Activated naive CD8-positive, alpha-beta T cell treated with anti-CD3 and anti-CD28 coated beads, Interleukin-2, amount 50 U/mL, for 24 hours (primary cell): ENCODE measurements around the gene SPOUT1.
"Not testable (repeated sequence)": the region's sequence is repeated elsewhere in the genome, so short reads cannot be mapped to it uniquely, and the experiment has no call there.

Experiments
- ATAC-seq: fragments of 150-1000 bp; cut with Tn5 transposase; one replicate; pipeline ENCODE4 v1.10.0; 2021
- DNase-seq: peaks from one replicate; pipeline ENCODE4 v3.0.0; 2021
- H3K27ac Mint-ChIP-seq: one replicate; pipeline ENCODE4 v1.8.0; 2021; ENCODE audit warnings: mild to moderate bottlenecking, mixed read lengths
- H3K27me3 Mint-ChIP-seq: one replicate; pipeline ENCODE4 v1.8.0; 2021; ENCODE audit warnings: mixed read lengths
- H3K36me3 Mint-ChIP-seq: one replicate; pipeline ENCODE4 v1.8.0; 2021; ENCODE audit warnings: low read depth, mixed read lengths
- H3K4me1 Mint-ChIP-seq: one replicate; pipeline ENCODE4 v1.8.0; 2021; ENCODE audit warnings: mixed read lengths
- H3K4me3 Mint-ChIP-seq: one replicate; pipeline ENCODE4 v1.8.0; 2021; ENCODE audit warnings: mild to moderate bottlenecking, moderate library complexity, mixed read lengths
- H3K9me3 Mint-ChIP-seq: one replicate; pipeline ENCODE4 v1.8.0; 2021; ENCODE audit warnings: mixed read lengths

Gene SPOUT1

GRCh38 chr9:128829477-128830251, at the start of gene SPOUT1:
SPOUT1 (minus strand) TSS chr9:128829794; CDS start chr9:128829780, 14 bp downstream.
- Mint-ChIP-seq H3K9me3 (no peaks in the 10 kb centered on the region), H3K27ac (peak within 1 kb of the TSS; percentile 95), H3K36me3 (peaks cover 25% of the 10 kb centered on the region), H3K4me1 (peaks cover 21% of the 10 kb centered on the region), H3K4me3 (peak within 1 kb of the TSS; percentile 98), H3K27me3 (no peaks in the 10 kb centered on the region)
- ATAC-seq (peak; percentile 97), DNase-seq (peak; percentile 95)

GRCh38 chr9:128877852-128878251, 48.3 kb upstream of the SPOUT1 start:
- H3K9me3 Mint-ChIP-seq: no peaks in the 10 kb centered on the region
- H3K4me1 Mint-ChIP-seq: peaks cover 24% of the 10 kb centered on the region
- no peak overlapping the region for H3K4me3 Mint-ChIP-seq
- no peaks in the 10 kb centered on the region for H3K27me3 Mint-ChIP-seq
- H3K27ac Mint-ChIP-seq: no peak overlapping the region
- ATAC-seq (no peak), DNase-seq (no peak)
- no peaks in the 10 kb centered on the region for H3K36me3 Mint-ChIP-seq

GRCh38 chr9:128870941-128871265, 41.3 kb upstream of the SPOUT1 start:
- not testable (repeated sequence) for H3K9me3 Mint-ChIP-seq, DNase-seq, H3K36me3 Mint-ChIP-seq, H3K4me3 Mint-ChIP-seq, H3K27me3 Mint-ChIP-seq, H3K4me1 Mint-ChIP-seq, ATAC-seq, H3K27ac Mint-ChIP-seq

GRCh38 chr9:128870128-128870940, 40.7 kb upstream of the SPOUT1 start:
- H3K4me3 Mint-ChIP-seq: no peak overlapping the region
- H3K36me3 Mint-ChIP-seq: peaks cover 3% of the 10 kb centered on the region
- no peaks in the 10 kb centered on the region for H3K27me3 Mint-ChIP-seq
- no peak overlapping the region for H3K27ac Mint-ChIP-seq
- H3K4me1 Mint-ChIP-seq: peaks cover 8% of the 10 kb centered on the region
- ATAC-seq: no peak
- H3K9me3 Mint-ChIP-seq: no peaks in the 10 kb centered on the region
- no peak for DNase-seq

- DNase-seq: peak; percentile 88
- H3K36me3 Mint-ChIP-seq: no peaks in the 10 kb centered on the region
- H3K4me1 Mint-ChIP-seq: peaks cover 3% of the 10 kb centered on the region
- no peak overlapping the region for H3K27ac Mint-ChIP-seq
- H3K4me3 Mint-ChIP-seq: no peak overlapping the region
- peak; percentile 90 for ATAC-seq
- H3K27me3 Mint-ChIP-seq: no peaks in the 10 kb centered on the region
- H3K9me3 Mint-ChIP-seq: no peaks in the 10 kb centered on the region
Observed at GRCh38 chr9:128863647-128864046, 34.1 kb upstream of the SPOUT1 start.

- no peaks in the 10 kb centered on the region for H3K9me3 Mint-ChIP-seq
- no peak overlapping the region for H3K4me3 Mint-ChIP-seq
- no peak overlapping the region for H3K27ac Mint-ChIP-seq
Observed at GRCh38 chr9:128862401-128862851, 32.8 kb upstream of the SPOUT1 start.

GRCh38 chr9:128861501-128861900, 31.9 kb upstream of the SPOUT1 start:
- no peak overlapping the region for H3K4me3 Mint-ChIP-seq
- H3K4me1 Mint-ChIP-seq: peaks cover 3% of the 10 kb centered on the region
- no peaks in the 10 kb centered on the region for H3K27me3 Mint-ChIP-seq
- ATAC-seq: no peak
- no peak overlapping the region for H3K27ac Mint-ChIP-seq
- H3K9me3 Mint-ChIP-seq: no peaks in the 10 kb centered on the region
- no peaks in the 10 kb centered on the region for H3K36me3 Mint-ChIP-seq
- no peak for DNase-seq

More at GRCh38 chr9:128862401-128862851, 32.8 kb upstream of the SPOUT1 start:
- no peak for DNase-seq
- Mint-ChIP-seq H3K4me1 (peaks cover 3% of the 10 kb centered on the region), H3K36me3 (no peaks in the 10 kb centered on the region), H3K27me3 (no peaks in the 10 kb centered on the region)
- ATAC-seq: no peak

GRCh38 chr9:128860937-128861336, 31.3 kb upstream of the SPOUT1 start:
- H3K9me3 Mint-ChIP-seq: no peaks in the 10 kb centered on the region
- peaks cover 3% of the 10 kb centered on the region for H3K4me1 Mint-ChIP-seq
- no peak for DNase-seq
- no peak overlapping the region for H3K27ac Mint-ChIP-seq
- H3K27me3 Mint-ChIP-seq: no peaks in the 10 kb centered on the region
- H3K4me3 Mint-ChIP-seq: no peak overlapping the region
- no peaks in the 10 kb centered on the region for H3K36me3 Mint-ChIP-seq
- ATAC-seq: no peak

GRCh38 chr9:128858476-128858875, 28.9 kb upstream of the SPOUT1 start:
- H3K27me3 Mint-ChIP-seq, H3K27ac Mint-ChIP-seq, ATAC-seq, DNase-seq, H3K4me1 Mint-ChIP-seq, H3K36me3 Mint-ChIP-seq, H3K9me3 Mint-ChIP-seq, H3K4me3 Mint-ChIP-seq: not testable (repeated sequence)

- Mint-ChIP-seq H3K36me3 (peaks cover 16% of the 10 kb centered on the region), H3K9me3 (peaks cover 14% of the 10 kb centered on the region)
- DNase-seq, H3K27ac Mint-ChIP-seq, ATAC-seq, H3K4me3 Mint-ChIP-seq, H3K27me3 Mint-ChIP-seq, H3K4me1 Mint-ChIP-seq: not testable (repeated sequence)
Observed at GRCh38 chr9:128854454-128854853, 24.9 kb upstream of the SPOUT1 start.

- ATAC-seq, H3K4me1 Mint-ChIP-seq, H3K27ac Mint-ChIP-seq: not testable (repeated sequence)
Observed at GRCh38 chr9:128852646-128853045, 23.1 kb upstream of the SPOUT1 start.

GRCh38 chr9:128851779-128852600, 22.4 kb upstream of the SPOUT1 start:
- Mint-ChIP-seq H3K36me3 (peaks cover 23% of the 10 kb centered on the region), H3K9me3 (peaks cover 14% of the 10 kb centered on the region)
- not testable (repeated sequence) for ATAC-seq, H3K27me3 Mint-ChIP-seq, H3K27ac Mint-ChIP-seq, H3K4me3 Mint-ChIP-seq, DNase-seq, H3K4me1 Mint-ChIP-seq

More at GRCh38 chr9:128852646-128853045, 23.1 kb upstream of the SPOUT1 start:
- peaks cover 14% of the 10 kb centered on the region for H3K9me3 Mint-ChIP-seq
- not testable (repeated sequence) for DNase-seq, H3K27me3 Mint-ChIP-seq, H3K4me3 Mint-ChIP-seq
- H3K36me3 Mint-ChIP-seq: peaks cover 21% of the 10 kb centered on the region

- H3K27ac Mint-ChIP-seq, H3K27me3 Mint-ChIP-seq, DNase-seq, ATAC-seq, H3K4me1 Mint-ChIP-seq, H3K4me3 Mint-ChIP-seq: not testable (repeated sequence)
- peaks cover 23% of the 10 kb centered on the region for H3K36me3 Mint-ChIP-seq
- peaks cover 14% of the 10 kb centered on the region for H3K9me3 Mint-ChIP-seq
Observed at GRCh38 chr9:128851024-128851423, 21.4 kb upstream of the SPOUT1 start.

GRCh38 chr9:128847803-128848202, 18.2 kb upstream of the SPOUT1 start:
- H3K27me3 Mint-ChIP-seq: no peaks in the 10 kb centered on the region
- peaks cover 23% of the 10 kb centered on the region for H3K36me3 Mint-ChIP-seq
- ATAC-seq (no peak), DNase-seq (no peak)
- H3K4me3 Mint-ChIP-seq: no peak overlapping the region
- peaks cover 14% of the 10 kb centered on the region for H3K9me3 Mint-ChIP-seq
- no peaks in the 10 kb centered on the region for H3K4me1 Mint-ChIP-seq
- no peak overlapping the region for H3K27ac Mint-ChIP-seq
